NCI-H1092 (cell line): ENCODE measurements around the gene SSH3.

ENCODE experiments used
- DNase-seq: peaks from one replicate; lab custom pipeline; 2025; lab: John Stamatoyannopoulos, UW

Gene SSH3

DNA sequence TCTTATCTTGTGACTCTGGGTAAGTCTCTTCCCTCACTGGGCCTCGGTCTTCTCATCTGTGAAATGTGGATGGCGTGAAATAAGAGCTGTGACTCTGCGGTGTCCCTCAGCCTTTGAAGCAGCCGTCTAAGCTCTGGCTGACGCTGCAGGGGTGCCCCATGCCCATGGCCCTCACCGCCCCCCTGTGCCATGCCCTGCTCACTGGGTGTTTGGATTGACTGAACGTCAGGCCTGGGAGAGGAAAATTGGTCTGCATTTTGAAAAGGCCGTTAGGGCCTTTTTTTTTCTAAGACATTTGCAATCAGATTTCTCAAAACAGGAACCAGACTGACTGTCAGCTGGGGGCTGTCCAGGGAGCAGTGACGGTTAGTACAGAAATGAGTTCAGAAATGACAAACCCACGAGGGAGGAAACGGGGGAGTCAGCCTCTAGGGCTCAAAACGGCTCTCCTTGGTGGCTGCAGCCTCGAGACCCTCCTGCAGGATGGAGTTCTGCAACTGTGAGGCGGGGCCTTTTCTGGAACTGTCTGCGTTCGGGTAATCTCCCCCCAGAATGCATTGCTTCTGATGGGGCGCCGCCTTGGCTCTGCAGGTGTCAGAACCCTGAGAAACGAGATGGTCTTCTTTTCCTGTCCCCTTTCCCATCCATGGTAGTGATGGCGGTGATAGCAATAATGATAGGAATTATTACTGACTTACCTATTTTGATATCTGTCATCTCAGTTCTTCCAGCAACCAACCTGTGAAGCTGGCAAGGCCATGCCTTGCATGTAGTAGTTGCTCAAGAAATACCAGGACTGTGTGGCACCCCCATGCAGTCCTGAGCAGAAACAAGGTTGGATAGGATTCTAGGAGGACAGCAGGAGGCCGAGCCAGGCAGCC is 35.0 kb upstream of the SSH3 start:
- DNase-seq, result no peak

DNA sequence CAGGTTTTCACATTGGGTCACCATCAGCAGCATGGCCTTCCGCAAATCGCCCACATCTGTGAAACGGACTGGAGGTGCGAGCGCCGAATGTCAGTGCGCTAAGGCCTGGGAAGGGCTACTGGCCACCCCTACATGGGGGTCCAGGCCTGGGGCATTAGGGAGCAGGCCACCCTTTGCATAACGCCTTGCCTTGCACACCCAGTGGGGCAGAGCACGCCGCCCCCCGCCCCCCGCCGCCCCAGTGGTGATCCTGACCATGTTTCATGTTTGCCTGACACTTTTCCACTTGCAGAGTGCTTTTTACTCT is 34.4 kb upstream of the SSH3 start:
- DNase-seq, result no peak

DNA sequence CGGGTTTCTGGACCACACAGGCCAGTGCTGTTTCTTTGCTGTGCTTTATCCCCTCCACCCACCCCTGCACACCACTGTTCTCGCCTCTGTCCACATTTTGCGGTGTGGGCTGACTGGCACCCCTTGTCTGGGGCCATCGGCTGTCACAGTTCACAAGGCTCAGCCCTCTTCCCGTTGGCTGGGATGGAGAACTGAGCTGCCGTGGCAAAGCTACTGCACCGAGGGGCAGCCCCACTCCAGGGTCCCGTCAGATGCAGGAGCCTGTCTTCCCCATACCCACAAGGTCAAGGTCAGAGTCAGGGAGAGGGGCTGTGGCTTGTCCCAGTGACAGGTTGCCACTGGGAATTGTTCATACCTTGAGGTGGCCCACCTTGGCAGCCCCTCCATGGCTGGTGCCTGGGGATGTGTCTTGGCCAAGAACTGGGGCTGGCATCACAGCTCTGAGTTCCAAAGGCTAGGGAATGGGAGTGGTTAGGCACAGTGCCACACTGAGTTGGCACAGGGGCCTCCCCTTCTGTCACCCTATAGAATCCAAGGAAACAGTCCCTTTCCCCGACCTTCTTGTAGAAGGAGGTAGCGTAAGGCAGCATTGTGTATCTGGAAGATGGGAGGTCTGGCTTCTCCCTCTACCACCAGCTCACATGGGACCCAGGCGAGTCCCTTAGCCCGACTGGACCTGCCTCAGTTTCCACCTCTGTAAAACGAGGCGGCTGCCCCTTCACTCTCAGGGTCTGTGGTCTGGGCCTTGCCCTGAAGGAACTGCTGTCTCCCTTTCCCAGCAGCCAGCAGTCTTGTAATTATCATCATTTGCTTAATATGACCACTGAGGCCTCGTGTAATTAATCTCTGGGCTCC is 33.7 kb upstream of the SSH3 start:
- DNase-seq, result no peak

DNA sequence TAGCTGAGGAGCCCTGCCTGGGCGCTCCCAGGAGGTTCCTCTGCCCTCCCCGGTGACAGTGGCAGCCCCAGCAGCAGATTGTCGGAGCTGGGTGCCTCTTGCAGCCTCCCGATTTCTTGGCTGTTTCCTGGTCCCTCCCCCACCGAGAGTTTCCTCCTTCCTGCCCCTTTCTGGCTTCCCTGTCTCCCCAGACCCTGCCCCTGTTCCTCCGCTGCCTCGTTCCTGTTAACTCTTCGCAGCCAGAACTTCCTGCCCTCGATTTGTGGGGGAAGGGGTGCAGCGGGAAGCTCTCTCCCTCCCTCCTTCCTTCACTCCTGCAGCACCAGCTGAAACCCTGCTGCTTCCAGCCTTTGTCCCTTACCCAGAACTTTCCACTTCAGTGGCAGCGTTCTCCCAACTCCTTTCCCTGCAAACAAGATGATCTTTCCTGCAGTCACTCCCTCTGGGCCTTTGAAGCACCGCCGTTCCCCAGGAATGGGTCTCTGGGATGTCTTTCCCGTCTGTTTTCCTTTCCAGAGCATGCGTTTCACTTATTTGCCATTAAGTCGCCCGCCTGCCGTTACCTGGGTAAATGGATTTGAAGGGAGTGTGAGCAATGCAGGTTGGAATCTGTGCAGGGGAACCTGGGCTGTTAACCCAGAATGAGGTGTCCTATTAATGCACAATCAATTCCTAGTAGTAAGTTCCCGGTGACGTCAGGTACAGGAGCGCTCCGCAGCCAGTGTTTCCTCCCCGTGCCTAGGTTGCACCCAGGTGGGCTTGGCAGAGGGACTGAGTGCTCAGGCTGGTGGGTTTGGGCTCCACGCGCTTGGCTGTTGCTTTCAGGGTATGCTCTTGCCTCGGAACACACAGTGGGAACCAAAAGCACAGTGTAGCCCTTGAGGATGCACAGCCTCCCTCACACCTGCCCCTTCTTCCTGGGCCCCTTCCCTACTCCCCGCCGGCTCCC is 32.8 kb upstream of the SSH3 start:
- no peak for DNase-seq

DNA sequence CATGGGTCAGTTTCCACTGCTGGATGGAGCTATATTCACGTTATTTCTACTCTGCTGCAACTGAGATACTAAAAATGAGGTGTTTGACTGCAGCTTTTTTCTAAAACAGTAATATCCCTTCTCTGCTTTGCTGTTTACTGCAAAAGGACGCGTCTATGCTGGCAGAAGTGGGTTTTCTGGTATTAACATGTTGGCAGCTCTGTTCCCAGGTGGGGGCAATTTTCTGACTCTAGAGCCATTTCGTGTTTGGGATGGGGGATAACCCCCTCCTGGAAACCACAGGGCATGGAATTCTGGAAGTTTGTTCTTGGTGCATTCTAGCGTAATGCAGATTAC is 32.2 kb upstream of the SSH3 start:
- no peak for DNase-seq

DNA sequence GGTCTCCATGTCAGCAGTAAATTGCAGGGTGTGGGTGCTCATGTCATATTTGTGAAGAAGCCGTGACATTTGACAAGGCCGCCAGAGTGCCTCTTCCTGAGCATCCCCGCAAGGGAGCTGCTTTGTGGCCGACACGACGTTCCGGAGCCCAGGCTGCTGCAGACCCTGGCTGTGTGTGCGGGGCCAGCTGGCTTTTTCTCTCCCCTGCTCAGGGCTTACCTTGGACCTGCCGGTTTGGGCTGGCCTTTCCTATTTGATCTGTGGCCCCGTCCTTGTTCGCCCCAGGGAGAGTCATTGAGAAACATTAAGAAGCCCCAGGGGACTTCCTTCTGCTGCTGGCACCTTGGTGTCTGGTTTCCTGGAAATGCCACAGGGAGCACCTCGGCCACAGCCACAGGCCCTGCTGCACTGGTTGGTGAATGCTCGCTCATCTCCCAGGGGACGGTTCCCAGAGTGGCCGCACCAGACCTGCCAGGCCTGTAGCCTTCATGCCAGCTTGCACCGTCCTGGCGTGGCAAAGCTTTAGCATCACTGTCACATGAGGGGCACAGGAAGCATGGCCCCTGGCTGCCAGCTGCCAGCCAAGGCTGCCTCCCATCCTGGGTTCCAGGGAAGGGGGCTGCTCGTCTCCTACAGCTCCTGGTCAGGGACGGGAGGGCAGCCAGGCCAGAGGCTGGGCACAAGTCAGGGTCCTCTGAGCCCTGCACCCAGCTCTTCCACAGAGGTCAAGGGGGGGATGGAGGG is 31.6 kb upstream of the SSH3 start:
- no peak for DNase-seq

DNA sequence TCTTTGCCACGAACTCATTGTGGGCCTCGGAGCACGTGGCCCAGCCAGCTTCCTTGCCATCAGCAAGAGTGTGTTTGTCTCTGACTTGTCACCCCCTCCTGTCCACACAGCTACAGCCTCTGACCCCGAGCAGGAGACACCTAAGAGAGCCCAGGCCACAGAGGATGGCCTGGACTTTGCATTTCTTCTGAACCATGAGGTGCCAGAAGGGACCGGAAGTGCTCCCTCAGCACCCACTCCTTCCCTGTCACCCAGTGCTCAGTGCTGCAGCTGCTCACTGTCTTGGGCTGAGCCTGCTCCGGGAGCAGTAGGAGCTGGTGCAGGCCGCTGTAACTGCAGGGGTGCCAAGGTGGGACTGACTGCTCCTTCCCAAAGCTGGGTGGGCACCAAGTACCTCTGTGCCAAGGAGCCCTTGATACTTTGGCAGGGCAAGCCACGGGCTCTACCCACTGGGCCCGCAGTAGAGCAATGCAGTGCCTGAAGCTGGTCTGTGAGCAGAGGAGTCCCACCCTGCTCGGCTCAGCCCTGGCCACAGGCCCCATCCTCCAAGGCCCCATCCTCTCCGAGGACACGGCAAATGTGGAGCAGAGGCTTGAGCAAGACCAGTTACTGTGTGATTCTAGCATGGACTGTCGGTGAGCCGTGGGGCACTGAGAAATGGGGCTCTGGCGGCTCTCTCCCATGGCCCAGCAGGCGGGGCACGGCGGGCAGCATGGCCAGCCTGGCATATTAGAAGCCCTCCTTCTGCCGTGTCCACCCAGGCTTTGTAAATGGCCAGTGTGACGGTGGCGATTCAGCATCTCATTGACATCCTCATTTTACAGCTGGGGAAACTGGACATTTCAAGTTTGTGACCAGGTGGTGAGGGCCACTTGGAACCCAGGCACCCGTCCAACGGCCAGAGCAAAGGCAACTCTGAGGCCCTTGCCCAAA is 30.7 kb upstream of the SSH3 start:
- no peak for DNase-seq

DNA sequence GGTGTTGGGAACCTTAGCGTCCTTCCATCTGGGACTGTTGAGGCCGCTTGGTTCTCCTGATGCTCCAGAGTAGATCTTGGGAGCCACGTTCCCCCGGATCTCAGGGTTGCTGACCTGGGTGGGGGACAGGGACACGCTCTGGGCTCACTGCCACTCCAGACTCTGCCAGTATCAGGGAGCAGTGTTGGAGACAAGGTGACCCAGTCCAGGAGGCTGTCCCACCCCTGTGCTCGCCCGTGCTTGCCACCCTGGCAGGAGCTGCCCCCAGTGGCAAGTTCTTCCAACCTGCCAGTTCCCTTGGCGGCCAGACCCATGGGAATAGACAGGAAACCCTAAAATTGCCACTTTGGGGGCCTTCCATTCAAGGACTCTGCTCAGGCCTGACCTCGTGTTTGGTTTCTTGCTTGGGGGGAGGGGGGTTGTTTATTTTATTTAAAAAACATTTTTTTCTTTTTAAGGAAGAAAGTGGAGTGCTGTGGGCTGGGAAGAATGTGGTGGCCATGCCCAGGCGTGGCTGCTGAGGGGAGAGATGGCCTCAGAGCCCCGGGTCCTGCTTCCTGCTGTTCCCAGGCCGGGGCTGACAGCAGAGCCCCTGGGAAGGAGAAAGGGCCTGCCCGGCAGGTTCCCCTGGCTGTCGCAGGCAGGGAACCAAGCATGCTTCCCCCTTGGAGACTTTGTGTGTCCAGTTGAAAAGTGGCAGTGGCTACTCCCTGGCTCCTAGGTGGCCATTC is 29.9 kb upstream of the SSH3 start:
- DNase-seq, result no peak

DNA sequence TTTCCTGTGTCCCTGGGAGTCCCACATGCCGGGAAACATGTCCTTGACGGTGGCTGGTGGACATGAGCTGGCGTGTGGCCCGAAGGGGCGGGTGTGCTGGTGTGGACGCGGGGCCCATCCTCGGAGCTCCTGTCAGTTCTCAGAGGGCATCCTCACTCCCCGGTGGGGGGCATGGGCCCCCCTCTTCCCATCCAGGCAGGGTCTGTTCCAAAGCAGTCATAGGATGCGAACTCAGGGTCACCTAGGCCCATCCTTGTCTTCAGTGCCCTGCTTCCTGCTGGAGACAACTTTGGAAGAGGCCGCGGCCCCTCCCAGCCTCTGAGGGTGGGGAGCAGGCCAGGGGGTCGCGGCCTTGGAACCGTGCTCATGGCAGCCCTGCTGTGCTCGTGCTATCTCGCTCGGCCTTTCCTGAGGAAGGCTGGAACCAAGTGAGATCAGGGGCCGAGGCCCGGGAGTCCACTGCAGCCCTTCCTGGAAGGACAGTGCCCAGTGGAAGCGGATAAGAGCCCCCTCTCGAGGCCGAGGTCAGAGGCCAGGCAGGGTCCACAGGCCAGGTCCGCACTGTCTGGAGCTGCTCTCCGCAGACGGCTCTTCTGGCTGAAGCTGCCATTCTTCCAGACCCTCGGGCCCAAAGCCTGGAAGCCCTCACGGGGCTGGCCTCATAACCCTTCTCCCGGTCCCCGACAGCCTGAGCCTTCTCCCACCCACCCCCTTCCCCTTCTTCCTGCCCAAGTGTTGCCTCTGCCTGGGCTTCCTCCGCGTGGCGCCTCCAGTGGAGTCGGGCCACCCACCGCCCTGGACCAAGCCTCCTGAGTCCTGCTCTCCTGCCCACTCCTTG is 28.3 kb upstream of the SSH3 start:
- no peak for DNase-seq

DNA sequence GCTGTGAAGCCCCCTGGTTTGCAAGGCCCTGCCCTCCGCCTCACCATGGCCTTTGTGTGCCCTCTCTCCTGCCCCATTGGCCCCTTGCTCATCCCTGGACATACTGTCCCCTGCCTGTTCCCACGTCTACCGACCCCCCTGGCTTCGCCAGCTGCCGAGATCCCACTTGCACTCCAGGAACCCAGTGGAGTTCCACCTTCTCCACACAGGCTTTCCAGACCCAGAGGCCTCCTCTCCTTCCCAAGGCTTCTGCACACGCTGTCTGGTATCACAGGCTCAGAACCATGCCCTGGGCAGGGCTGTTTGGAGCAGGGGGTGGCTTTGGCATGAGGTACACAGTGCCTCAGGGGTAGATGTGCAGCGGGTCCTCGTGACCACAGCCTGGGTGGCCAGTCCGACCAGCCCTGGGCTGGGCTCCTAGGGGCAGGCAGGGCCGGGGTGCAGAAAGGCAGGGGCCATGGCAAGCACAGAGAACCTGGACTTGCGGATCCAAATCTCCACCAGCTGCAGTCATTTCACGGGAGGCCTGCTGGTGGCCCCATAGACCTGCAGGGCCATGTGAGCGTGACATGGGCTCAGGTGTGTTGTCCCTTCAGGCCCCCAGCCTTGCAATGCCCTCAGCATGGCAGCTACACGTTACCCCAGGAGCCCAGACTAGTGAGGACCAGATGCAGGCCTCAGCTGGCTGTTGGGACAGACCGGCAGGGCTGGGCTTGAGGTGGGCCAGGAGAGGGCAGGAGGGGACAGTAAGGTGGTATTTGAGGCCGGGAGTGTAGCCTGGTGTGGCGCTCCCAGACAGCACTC is 27.5 kb upstream of the SSH3 start:
- DNase-seq, result no peak

DNA sequence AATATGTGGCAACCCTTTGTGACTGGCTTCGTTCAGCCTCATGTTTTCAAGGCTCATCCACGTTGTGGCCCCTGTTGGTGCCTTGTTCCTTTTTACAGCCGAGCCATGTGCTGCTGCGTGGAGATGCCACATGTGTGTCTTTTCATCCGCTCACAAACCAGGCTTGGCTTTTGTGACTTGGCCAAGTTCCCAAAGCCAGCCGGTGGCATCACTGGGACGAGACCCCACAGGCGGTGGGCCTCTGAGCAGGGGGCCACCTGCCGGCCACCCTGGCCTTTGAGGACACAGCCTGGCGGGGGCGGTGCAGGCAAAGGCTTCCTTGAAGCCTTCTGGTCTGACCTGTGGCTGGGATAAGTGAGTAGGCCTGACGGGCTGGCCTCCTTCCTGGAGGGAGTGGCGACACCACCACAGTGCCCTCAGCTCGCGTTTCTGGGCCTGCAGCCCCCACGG is 26.5 kb upstream of the SSH3 start:
- DNase-seq, result no peak

DNA sequence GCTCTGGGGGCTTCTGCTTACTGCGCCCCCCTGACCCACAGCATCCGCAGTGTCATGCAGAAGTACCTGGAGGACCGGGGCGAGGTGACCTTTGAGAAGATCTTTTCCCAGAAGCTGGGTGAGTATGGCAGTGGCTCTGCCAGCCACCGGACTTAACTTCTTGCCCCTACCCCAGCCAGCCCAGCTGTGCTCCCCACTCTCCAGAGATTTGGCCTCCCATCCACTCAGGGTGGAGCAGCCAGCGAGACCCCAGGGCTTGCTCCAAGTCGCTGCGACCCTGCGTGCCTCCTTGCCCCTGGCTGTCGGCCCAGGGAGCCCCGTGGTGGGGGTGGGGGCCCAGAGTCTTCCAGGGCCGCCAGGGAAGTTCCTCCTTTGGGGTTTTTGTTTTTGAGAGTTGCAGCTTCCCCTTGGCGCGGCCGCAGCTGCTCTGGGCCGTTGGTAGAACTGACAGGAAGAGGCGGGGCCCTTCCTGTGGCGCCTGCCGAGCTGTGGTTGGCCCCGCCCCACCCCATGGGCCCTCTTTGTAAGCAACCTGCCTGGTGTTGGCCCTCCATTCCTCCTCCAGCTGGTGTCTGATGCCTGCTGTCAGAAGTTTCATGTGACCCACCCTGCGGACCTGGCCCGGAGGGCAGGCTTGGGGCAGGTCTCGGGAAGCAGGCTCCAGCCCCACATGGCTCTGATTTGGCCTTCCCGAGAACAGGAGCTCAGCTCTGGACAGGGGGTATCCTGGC is 25.9 kb upstream of the SSH3 start:
- DNase-seq, result no peak

DNA sequence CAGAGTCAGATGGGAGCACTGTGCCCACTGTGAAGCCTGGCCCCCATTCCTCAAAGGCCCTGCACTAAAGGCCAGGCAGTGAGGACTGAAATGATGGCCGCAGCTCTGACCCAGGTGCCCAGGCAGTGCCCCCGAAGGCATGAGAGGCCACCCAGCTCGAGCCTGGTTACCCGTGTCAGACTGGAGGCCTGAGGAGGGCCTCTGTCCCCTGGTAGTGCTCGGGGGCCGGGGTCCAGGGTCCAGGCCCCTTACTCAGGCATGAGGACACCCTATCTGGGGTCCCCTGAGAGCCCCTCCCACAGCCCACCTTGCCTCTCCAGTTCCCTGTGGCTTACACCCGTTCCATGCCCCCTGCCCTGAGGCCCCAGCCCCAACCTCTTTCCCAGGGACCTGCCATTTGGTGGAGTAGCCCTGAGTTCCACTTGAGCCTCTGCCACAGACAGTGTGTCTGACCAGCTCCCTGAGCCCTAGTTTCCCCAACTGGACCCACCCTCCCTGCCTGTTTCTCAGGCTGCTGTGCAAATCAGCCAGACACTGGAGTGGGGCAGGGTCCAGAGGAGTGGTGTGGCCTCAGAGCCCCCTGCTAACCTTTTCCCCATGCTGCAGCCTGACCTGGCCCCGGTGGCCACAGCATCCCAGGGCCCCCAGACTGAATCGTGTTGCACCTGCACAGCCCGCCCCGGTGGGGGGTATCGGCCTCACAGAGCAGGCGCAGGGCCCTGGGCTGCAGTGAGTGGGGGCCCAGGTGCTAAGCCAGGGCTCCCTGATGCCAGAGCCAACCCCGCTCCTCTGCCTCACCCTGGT is 25.0 kb upstream of the SSH3 start:
- no peak for DNase-seq

DNA sequence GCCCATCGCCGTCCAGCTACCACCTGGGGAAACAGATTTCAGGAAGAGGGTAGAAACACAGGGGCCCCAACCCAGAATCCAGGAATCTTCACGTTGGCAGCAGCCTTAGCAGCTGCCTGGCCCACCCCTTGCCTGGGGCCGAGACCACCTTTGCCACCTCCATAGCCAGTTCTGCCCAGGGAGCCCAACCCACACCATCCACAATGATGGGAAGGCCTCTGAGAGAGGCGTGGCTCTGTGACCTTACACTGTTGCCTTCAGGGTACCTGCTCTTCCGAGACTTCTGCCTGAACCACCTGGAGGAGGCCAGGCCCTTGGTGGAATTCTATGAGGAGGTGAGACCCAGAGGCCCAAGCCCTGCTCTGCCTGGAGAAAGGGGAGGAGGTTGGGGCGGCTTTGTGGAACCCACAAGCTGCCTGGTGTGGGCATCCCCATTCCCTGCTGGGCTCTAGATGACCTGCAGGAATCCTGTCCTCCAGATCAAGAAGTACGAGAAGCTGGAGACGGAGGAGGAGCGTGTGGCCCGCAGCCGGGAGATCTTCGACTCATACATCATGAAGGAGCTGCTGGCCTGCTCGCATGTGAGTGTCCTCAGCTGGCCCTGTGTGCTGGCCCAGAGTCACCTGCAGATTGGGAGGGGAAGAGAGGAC is 24.3 kb upstream of the SSH3 start:
- DNase-seq, result no peak

DNA sequence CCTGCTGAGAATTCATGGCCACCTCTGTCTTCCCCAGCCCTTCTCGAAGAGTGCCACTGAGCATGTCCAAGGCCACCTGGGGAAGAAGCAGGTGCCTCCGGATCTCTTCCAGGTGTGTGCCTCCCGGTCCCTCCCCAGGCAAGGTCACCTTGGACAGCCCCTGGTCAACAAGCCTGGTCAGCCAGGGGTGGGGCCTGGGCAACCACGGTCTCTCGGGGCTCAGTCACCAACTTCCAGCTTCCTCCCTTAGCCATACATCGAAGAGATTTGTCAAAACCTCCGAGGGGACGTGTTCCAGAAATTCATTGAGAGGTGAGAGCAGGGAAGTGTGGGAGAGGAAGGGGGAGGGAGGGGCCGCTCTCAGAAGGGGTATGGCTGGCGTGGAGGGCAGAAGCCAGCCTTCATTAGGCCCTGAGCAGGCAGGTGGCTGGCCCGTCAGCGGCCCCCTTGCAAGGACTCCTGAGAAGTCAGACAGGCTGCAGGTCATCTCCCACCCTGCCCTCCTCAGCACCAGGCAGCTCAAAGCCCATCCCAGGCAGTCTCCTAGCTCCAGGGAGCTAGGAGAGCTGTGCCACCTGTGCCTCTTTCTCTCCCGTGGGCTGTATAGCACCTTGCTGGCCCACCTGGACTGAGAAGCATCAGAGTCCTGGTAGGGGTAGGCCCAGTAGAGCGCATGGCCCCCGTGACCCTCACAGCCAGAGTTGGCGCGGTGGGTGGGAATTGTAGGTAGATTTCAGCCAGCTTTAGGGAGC is 23.6 kb upstream of the SSH3 start:
- no peak for DNase-seq
